ENCODE measurements around the gene TMEM87A. TPM values are rescaled to one million over a fixed set of nuclear protein-coding genes. Genes with fewer than 3 reads are reported as not detected.

TMEM87A gene
- total and polyA plus RNA-seq, 2 of the 8 experiments (the other 6 are each of a cell fraction or from before 2014, with no cell fraction given), result 15.2 to 33.1 TPM

GRCh38 chr15:42163947-42164550, 109.2 kb downstream of the TMEM87A start:
- TF ChIP-seq SP1 (IDR thresholded peaks at IDR 0.05; ENCODE audit: low read depth, low read length) (no peak), SAP30 (IDR thresholded peaks at IDR 0.05; ENCODE audit: insufficient read depth, insufficient replicate concordance, low read length) (no peak)
- H3K79me2 ChIP-seq (ENCODE audit: control insufficient read depth in 1 of 2, insufficient read depth in 2 of 2, low read length in 2 of 2), result no peaks in the 10 kb centered on the region
- H3K23ac ChIP-seq (ENCODE audit: insufficient read length), result no peak overlapping the region
- H2BK120ac ChIP-seq (replicated peaks; ENCODE audit: low read depth, low read length), result no peak overlapping the region
- no peak overlapping the region for H2BK15ac ChIP-seq (ENCODE audit: low read length)
- no peak overlapping the region for H3K9ac ChIP-seq (replicated peaks in 1 of 4; ENCODE audit: extremely low read depth in 1 of 4, low read depth in 3 of 4, low read length in 3 of 4)
- no peak overlapping the region for H3K4me3 ChIP-seq (ENCODE audit: extremely low read depth in 1 of 4, insufficient read depth in 2 of 4, low read depth in 3 of 4, low read length in 4 of 4)
- POLR2A ChIA-PET (ENCODE audit: partially characterized antibody), result no interaction called here
- H3K4me1 ChIP-seq (replicated peaks in 1 of 4; ENCODE audit: control insufficient read depth in 3 of 4, insufficient read depth in 4 of 4, low read length in 3 of 4), result no peaks in the 10 kb centered on the region
- no peak overlapping the region for H2BK12ac ChIP-seq (ENCODE audit: low read depth, low read length)
- H3K23me2 ChIP-seq (ENCODE audit: low read depth, low read length), result no peaks in the 10 kb centered on the region
- no peak overlapping the region for H4K5ac ChIP-seq (ENCODE audit: insufficient read length, low read depth, low read length)
- H3K18ac ChIP-seq (ENCODE audit: extremely low read depth, low read length), result no peak overlapping the region
- CTCF ChIA-PET (ENCODE audit: partially characterized antibody), result interaction anchor here (0.6 to 1.8 kb wide), 4 partner anchors 9 to 29 kb away, joined by 3 to 5 read pairs (median 4); no protein-coding TSS in a partner anchor
- H2AFZ ChIP-seq (ENCODE audit: low read length), result no peak overlapping the region
- DNase-seq (ENCODE audit: low read depth in 1 of 2, low spot score in 2 of 2) (no peak), FAIRE-seq (no peak)
- no peak overlapping the region for H3K4ac ChIP-seq (replicated peaks; ENCODE audit: insufficient read length, low read depth, low read length)
- no peak overlapping the region for H2AK5ac ChIP-seq (ENCODE audit: low read depth, low read length)
- H3K27ac ChIP-seq (ENCODE audit: low read depth, low read length), result no peak overlapping the region
- peaks cover 0 to 3% of the 10 kb centered on the region in 2 experiments for H4K20me1 ChIP-seq (replicated peaks in 1 of 2; ENCODE audit: control insufficient read depth in 1 of 2, insufficient read depth in 2 of 2, low read length in 2 of 2)
- H3K56ac ChIP-seq (replicated peaks; ENCODE audit: insufficient read length, low read depth, low read length), result no peak overlapping the region
- no peak overlapping the region for H4K8ac ChIP-seq (ENCODE audit: extremely low read depth, insufficient read depth, low read length)
- peaks cover 24 to 87% (median 52%) of the 10 kb centered on the region in 4 experiments for H3K36me3 ChIP-seq (ENCODE audit: control insufficient read depth in 2 of 4, insufficient read depth in 4 of 4, low read length in 3 of 4)
- H2BK5ac ChIP-seq (ENCODE audit: low read depth, low read length), result no peak overlapping the region
- no peaks in the 10 kb centered on the region for H3K27me3 ChIP-seq (replicated peaks in 1 of 4; ENCODE audit: control insufficient read depth in 3 of 4, extremely low read depth in 1 of 4, insufficient read depth in 3 of 4, low read length in 3 of 4)
- no peak overlapping the region for H4K91ac ChIP-seq (replicated peaks; ENCODE audit: insufficient read length, low read length)
- 84% methylated on average over 4 of the region's 4 CpGs; no CpG with 5 or more reads in 1 of the 2 experiments for WGBS, 2 experiments (ENCODE audit: extremely low coverage in 1 of 2, insufficient coverage in 1 of 2, insufficient read length in 1 of 2, insufficient replicate concordance in 2 of 2, low coverage in 1 of 2, low lambda C conversion rate in 2 of 2, missing lambda C conversion rate in 1 of 2)
- no peaks in the 10 kb centered on the region for H3K79me1 ChIP-seq (ENCODE audit: low read depth, low read length)
- H2BK20ac ChIP-seq (ENCODE audit: low read length), result no peak overlapping the region
- H3K9me3 ChIP-seq (ENCODE audit: insufficient read depth in 2 of 2, low read depth in 1 of 2, low read length in 1 of 2), result no peaks in the 10 kb centered on the region
- no peak overlapping the region for H3K14ac ChIP-seq (ENCODE audit: insufficient read length)
- H3K4me2 ChIP-seq (ENCODE audit: insufficient read depth in 1 of 2, low read depth in 2 of 2, low read length in 2 of 2), result no peak overlapping the region
